ENCODE results near the gene ZNF334.

ZNF334 gene

GRCh38 chr20:46484954-46485353 is 28.4 kb downstream of the ZNF334 start:
- DNase-seq: no peak

DNA sequence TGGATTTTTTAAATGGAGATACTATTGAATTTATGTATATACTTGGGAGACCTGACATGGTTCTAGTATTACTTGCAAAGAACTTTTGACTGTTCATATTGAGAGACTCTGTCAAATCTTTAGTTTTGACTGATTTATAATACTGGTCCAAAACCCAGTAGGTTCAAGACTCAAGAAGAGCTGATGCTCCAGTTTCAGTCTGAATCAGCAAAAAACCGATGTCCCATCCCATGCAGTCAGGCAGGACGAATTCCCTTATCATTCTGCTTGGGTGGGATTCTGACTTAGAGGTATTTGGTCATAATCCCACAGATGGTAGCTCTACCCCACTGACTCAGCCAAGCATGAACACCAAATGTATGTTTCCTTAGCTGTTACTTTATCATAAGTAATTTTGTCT is 29.5 kb downstream of the ZNF334 start:
- DNase-seq: no peak

- DNase-seq: no peak
Measured at GRCh38 chr20:46482864-46483263, 30.5 kb downstream of the ZNF334 start.

DNA sequence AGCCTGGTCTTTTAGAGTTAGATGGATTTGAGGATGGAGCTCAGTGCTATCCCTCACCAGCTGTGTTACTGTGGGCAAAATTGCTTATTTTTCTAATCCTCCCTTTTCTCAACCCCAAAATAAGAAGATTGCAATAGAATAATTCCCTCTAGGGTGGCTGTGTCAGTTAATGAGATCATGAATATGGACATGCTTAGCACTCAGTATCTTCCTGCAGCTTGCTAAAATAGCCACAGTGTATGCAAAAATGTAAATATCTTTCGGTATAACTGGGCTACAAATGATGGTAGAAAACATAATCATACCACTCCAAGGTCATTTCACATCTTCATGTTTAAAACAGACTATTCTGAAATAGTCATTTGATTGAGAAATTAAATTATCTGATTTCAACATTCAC is 35.7 kb downstream of the ZNF334 start:
- no peak for DNase-seq

DNA sequence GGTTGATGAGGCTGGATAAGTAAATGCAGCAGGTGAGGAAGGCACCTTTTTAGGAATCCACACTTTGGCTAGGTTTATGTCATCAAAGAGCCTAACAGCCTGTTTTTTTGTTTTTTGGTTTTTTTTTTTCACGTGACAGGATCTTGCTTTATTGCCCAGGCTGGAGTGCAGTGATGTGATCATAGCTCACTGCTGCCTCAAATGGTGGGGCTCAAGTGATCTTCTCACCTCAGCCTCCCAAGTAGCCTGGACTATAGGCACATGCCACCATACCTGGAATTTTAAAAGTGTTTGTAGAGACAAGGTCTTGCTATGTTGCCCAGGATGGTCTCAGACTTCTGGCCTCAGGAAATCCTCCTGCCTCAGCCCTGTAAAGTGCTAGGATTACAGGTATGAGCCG is 36.1 kb downstream of the ZNF334 start:
- no peak for DNase-seq

DNA sequence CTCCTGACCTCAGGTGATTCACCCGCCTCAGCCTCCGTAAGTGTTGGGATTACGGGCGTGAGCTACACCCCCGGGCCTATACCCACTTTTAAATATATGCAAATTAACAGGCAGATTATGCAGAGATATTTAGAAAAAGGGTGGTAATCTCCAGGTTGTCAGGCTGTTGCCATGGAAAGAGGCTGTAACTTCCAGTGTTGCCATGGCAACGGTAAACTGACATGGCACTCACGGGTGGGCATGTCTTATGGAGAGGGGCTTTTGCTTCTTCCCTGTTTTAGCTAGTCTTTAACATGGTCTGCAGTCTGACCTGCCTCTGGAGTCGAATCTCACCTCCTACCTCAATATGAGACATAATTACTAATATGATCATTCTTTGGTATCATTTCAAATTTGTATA is 44.9 kb downstream of the ZNF334 start:
- DNase-seq: no peak

- DNase-seq: no peak
Measured at GRCh38 chr20:46464451-46464850, 48.9 kb downstream of the ZNF334 start.

GRCh38 chr20:46463852-46464251 is 49.5 kb downstream of the ZNF334 start:
- DNase-seq: no peak

DNA sequence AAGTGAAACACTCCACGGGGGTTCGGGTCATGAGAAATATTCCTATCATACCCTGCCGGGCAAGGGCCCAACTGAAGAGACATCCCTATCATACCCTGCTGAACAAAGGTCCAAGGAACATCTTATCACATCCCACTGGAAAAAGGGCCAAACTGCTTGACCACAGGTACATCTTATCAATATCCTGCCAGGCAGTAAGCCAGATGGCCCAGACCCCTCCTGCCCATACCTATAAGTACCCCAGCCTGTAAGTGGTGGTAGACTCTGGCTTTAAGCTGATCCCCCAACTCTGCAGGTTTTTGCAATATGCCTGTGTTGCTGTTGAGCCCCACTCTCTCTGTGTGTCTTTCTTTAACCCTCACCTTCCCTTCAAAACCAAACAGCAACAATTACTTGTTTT is 51.6 kb downstream of the ZNF334 start:
- no peak for DNase-seq

GRCh38 chr20:46458866-46459750 is 54.3 kb downstream of the ZNF334 start:
- DNase-seq: peak; percentile 20

GRCh38 chr20:46456255-46457028 is 56.9 kb downstream of the ZNF334 start:
- DNase-seq: no peak

- no peak for DNase-seq
Measured at GRCh38 chr20:46455729-46456128, 57.6 kb downstream of the ZNF334 start.

Data from CD4-positive, alpha-beta T cell treated with Interleukin-6 for 4 hours (primary cell).